HepG2 (cell line): ENCODE measurements around the gene BOD1. TPM values are rescaled to one million over a fixed set of nuclear protein-coding genes. Genes with fewer than 3 reads are reported as not detected.

Source experiments
- FOXO4 ChIP-seq: sonication (generic); formaldehyde crosslinking; conservative IDR thresholded peaks from 2 replicates; pipeline ENCODE4 v1.8.1; 2023; ENCODE audit warnings: missing genetic modification reagents
- HNF1B ChIP-seq: sonication (generic); formaldehyde crosslinking; IDR thresholded peaks from 2 replicates; pipeline ENCODE4 v1.5.1; 2020; ENCODE audit warnings: mild to moderate bottlenecking, moderate library complexity, missing genetic modification reagents
- PAXIP1 ChIP-seq: sonication (generic); formaldehyde crosslinking; conservative IDR thresholded peaks from 2 replicates; pipeline ENCODE4 v1.4.0; 2020; ENCODE audit warnings: mild to moderate bottlenecking, missing genetic modification reagents, moderate library complexity
- TEAD3 ChIP-seq: optimal IDR thresholded peaks from 2 replicates; pipeline ENCODE3; 2016; ENCODE audit warnings: borderline replicate concordance
- U2AF2 ChIP-seq: fragments of 200-400 bp; formaldehyde crosslinking; IDR thresholded peaks from 2 replicates; pipeline ENCODE4 v1.6.1; 2017; ENCODE audit warnings: low read depth, mild to moderate bottlenecking, low read length
- ZBTB38 ChIP-seq: sonication (generic); formaldehyde crosslinking; IDR thresholded peaks from 2 replicates; pipeline ENCODE4 v1.5.1; 2020; ENCODE audit warnings: mild to moderate bottlenecking, missing genetic modification reagents
- ZFAT ChIP-seq: sonication (generic); formaldehyde crosslinking; conservative IDR thresholded peaks from 2 replicates; pipeline ENCODE4 v1.8.1; 2023; ENCODE audit warnings: missing genetic modification reagents, inconsistent platforms
- ZNF451 ChIP-seq: sonication (generic); formaldehyde crosslinking; IDR thresholded peaks from 2 replicates; pipeline ENCODE4 v1.5.0; 2020; ENCODE audit warnings: mild to moderate bottlenecking, missing genetic modification reagents
- ZNF883 ChIP-seq: sonication (generic); formaldehyde crosslinking; IDR thresholded peaks from 2 replicates; pipeline ENCODE4 v1.5.1; 2020; ENCODE audit warnings: mild to moderate bottlenecking, missing genetic modification reagents; ENCODE audit errors: not compliant biosample characterization
- polyA plus RNA-seq, 8 experiments: library from polyadenylated mRNA; depleted of rRNA in 3 of 8; stranded (reverse) in 7 of 8; unstranded in 1 of 8; fragments of >200 nt; fragmentation: Illumina TruSeq in 4 of 8; extraction: Trizol in 4 of 8; gene quantifications; 2 replicates each; pipeline versions ENCODE4 v1.2.1 to v1.2.3, GENCODE V29; 2011 to 2016; ENCODE audit warnings: low read depth in 4 of 8, missing spikeins in 1 of 8, mixed read lengths in 1 of 8; ENCODE audit not compliant: insufficient read depth in 1 of 8
- total RNA-seq, 5 experiments: library from RNA; depleted of rRNA; stranded (reverse); fragments of >200 nt; fragmentation: Illumina TruSeq; extraction: Trizol; gene quantifications; 2 replicates each; pipeline ENCODE4 v1.2.3, GENCODE V29; 2016; ENCODE audit warnings: low read depth in 1 of 5
- TF ChIP-seq, protein P1 (sequence below): sonication (generic); formaldehyde crosslinking; IDR thresholded peaks from 2 replicates; pipeline ENCODE4 v1.4.0; 2020; ENCODE audit warnings: missing genetic modification reagents, mild to moderate bottlenecking, borderline replicate concordance

BOD1 gene
- total and polyA plus RNA-seq, 2 of the 13 experiments (the other 11 are each of a cell fraction or from before 2014, with no cell fraction given) = 81.5 to 103 TPM

DNA sequence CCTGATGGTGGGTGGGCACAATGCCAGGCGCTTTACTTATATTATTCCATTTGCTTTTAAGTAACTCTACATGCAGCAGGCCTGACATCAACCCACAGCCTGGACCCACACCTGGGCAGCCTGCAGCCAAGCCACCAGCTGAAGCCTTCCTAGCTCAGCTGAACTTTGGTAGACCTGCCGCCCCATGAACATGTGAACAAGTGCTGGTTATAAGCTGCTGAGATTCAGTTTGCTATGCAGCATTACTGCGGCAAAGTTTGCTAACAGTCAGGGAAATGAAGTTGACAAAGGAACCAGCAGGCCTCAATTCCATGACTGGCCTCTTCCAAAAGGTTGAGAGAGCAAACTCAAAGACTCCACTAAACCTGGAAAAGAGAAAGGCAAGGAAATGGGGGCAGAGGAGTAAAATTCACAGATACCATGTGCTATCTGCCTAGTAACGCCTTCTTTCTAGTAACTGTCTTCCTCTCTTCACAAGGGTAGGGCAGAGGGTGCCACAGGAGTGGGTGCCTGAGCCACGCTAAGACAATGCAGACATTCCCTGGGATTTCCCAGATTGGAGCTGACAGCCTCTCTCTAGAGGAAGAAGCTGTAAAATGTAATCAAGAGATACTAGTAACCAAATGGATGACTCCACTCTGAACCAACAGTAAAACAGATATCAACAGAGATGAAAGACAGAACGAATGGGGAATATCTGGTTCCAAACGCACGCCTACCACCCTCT is 2.9 kb downstream of the BOD1 start (continued):
- TF ChIP-seq, protein P1, sequence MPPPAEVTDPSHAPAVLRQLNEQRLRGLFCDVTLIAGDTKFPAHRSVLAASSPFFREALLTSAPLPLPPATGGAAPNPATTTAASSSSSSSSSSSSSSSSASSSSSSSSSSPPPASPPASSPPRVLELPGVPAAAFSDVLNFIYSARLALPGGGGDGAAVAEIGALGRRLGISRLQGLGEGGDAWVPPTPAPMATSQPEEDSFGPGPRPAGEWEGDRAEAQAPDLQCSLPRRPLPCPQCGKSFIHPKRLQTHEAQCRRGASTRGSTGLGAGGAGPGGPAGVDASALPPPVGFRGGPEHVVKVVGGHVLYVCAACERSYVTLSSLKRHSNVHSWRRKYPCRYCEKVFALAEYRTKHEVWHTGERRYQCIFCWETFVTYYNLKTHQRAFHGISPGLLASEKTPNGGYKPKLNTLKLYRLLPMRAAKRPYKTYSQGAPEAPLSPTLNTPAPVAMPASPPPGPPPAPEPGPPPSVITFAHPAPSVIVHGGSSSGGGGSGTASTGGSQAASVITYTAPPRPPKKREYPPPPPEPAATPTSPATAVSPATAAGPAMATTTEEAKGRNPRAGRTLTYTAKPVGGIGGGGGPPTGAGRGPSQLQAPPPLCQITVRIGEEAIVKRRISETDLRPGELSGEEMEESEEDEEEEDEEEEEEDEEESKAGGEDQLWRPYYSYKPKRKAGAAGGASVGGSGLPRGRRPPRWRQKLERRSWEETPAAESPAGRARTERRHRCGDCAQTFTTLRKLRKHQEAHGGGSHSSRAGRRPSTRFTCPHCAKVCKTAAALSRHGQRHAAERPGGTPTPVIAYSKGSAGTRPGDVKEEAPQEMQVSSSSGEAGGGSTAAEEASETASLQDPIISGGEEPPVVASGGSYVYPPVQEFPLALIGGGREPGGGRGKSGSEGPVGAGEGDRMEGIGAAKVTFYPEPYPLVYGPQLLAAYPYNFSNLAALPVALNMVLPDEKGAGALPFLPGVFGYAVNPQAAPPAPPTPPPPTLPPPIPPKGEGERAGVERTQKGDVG (CRISPR knock-in tag) = no peak
- TF ChIP-seq U2AF2 (no peak), TEAD3 (CRISPR knock-in tag) (peak; percentile 23), HNF1B (CRISPR knock-in tag) (0 out of 2 replicates have a peak, but pooled peaks have one; percentile 29), ZNF451 (CRISPR knock-in tag) (no peak), FOXO4 (CRISPR knock-in tag) (no peak), ZFAT (CRISPR knock-in tag) (no peak), ZBTB38 (CRISPR knock-in tag) (0 out of 2 replicates have a peak, but pooled peaks have one; percentile 26), ZNF883 (CRISPR knock-in tag) (no peak), PAXIP1 (CRISPR knock-in tag) (peak; percentile 35; the same call in 1 of the 2 replicates)
